ENCODE results near the gene C11orf24. TPM values are rescaled to one million over a fixed set of nuclear protein-coding genes. Genes with fewer than 3 reads are reported as not detected.
A peak's percentile ranks its signal among the peaks of the same experiment; 100 is the strongest.
"Not testable (repeated sequence)": the region's sequence is repeated elsewhere in the genome, so short reads cannot be mapped to it uniquely, and the experiment has no call there.

C11orf24 gene
- polyA plus RNA-seq, 4 donors, result 24.7 to 27.5 (median 26.4) TPM

- peak; percentile 71 to 83 (median 78) for DNase-seq (ENCODE audit: low read depth in 4 of 4, low spot score in 3 of 4)
Observed at GRCh38 chr11:68257477-68258362, 14.1 kb downstream of the C11orf24 start.

GRCh38 chr11:68256331-68256741 is 15.4 kb downstream of the C11orf24 start:
- DNase-seq (ENCODE audit: low read depth in 4 of 4, low spot score in 3 of 4), result peak in 2 of 4 donors; percentile 16 to 37

- no peak for DNase-seq (ENCODE audit: low read depth in 4 of 4, low spot score in 3 of 4)
Observed at GRCh38 chr11:68255526-68255925, 16.2 kb downstream of the C11orf24 start.

- DNase-seq (ENCODE audit: low read depth in 4 of 4, low spot score in 3 of 4), result no peak
Observed at GRCh38 chr11:68254421-68254820, 17.4 kb downstream of the C11orf24 start.

GRCh38 chr11:68251765-68252164 is 20.0 kb downstream of the C11orf24 start:
- DNase-seq (ENCODE audit: low read depth in 4 of 4, low spot score in 3 of 4), result no peak

- DNase-seq (ENCODE audit: low read depth in 4 of 4, low spot score in 3 of 4), result not testable (repeated sequence)
Observed at GRCh38 chr11:68244912-68245311, 26.9 kb downstream of the C11orf24 start.

GRCh38 chr11:68243847-68244246 is 27.9 kb downstream of the C11orf24 start:
- not testable (repeated sequence) for DNase-seq (ENCODE audit: low read depth in 4 of 4, low spot score in 3 of 4)

- DNase-seq (ENCODE audit: low read depth in 4 of 4, low spot score in 3 of 4), result no peak
Observed at GRCh38 chr11:68242616-68243015, 29.2 kb downstream of the C11orf24 start.

GRCh38 chr11:68231621-68232020 is 40.2 kb downstream of the C11orf24 start:
- DNase-seq (ENCODE audit: low read depth in 4 of 4, low spot score in 3 of 4), result no peak

GRCh38 chr11:68229601-68230000 is 42.2 kb downstream of the C11orf24 start:
- no peak for DNase-seq (ENCODE audit: low read depth in 4 of 4, low spot score in 3 of 4)

GRCh38 chr11:68226421-68226820 is 45.4 kb downstream of the C11orf24 start:
- DNase-seq (ENCODE audit: low read depth in 4 of 4, low spot score in 3 of 4), result no peak

GRCh38 chr11:68224606-68225005 is 47.2 kb downstream of the C11orf24 start:
- no peak for DNase-seq (ENCODE audit: low read depth in 4 of 4, low spot score in 3 of 4)

GRCh38 chr11:68223275-68223674 is 48.5 kb downstream of the C11orf24 start:
- DNase-seq (ENCODE audit: low read depth in 4 of 4, low spot score in 3 of 4), result no peak

GRCh38 chr11:68221406-68221805 is 50.4 kb downstream of the C11orf24 start:
- DNase-seq (ENCODE audit: low read depth in 4 of 4, low spot score in 3 of 4), result no peak

GRCh38 chr11:68216171-68216938 is 55.4 kb downstream of the C11orf24 start:
- DNase-seq (ENCODE audit: low read depth in 4 of 4, low spot score in 3 of 4), result no peak

- DNase-seq (ENCODE audit: low read depth in 4 of 4, low spot score in 3 of 4), result no peak
Observed at GRCh38 chr11:68215524-68216170, 56.1 kb downstream of the C11orf24 start.

GRCh38 chr11:68215087-68215445 is 56.7 kb downstream of the C11orf24 start:
- DNase-seq (ENCODE audit: low read depth in 4 of 4, low spot score in 3 of 4), result no peak

- no peak for DNase-seq (ENCODE audit: low read depth in 4 of 4, low spot score in 3 of 4)
Observed at GRCh38 chr11:68214173-68215086, 57.3 kb downstream of the C11orf24 start.

GRCh38 chr11:68213555-68214172 is 58.1 kb downstream of the C11orf24 start:
- DNase-seq (ENCODE audit: low read depth in 4 of 4, low spot score in 3 of 4), result peak; percentile 91 to 94 (median 91)

- DNase-seq (ENCODE audit: low read depth in 4 of 4, low spot score in 3 of 4), result peak in 2 of 4 donors; percentile 48 to 51
Observed at GRCh38 chr11:68213135-68213515, 58.6 kb downstream of the C11orf24 start, which contains the start of gene KMT5B. Gene KMT5B, minus strand, starts transcription at chr11:68213296. Its CDS starts 23,220 bp downstream, at chr11:68190076.
